GM18519 (cell line): ENCODE data around the gene SLC16A13.
"Not testable (repeated sequence)": the region's sequence is repeated elsewhere in the genome, so short reads cannot be mapped to it uniquely, and the experiment has no call there.

Source experiments
- ATAC-seq: cut with Tn5 transposase; IDR thresholded peaks from one replicate; pipeline ENCODE4 v1.9.1; 2021; ENCODE audit warnings: mild to moderate bottlenecking, moderate library complexity; ENCODE audit not compliant: unreplicated experiment, low FRiP score

The SLC16A13 gene

GRCh38 chr17:7035591-7036368 is at the start of gene SLC16A13:
TSS of gene SLC16A13 (plus strand) at chr17:7036015. CDS start at chr17:7036383, 368 bp downstream.
- peak; percentile 53 for ATAC-seq

DNA sequence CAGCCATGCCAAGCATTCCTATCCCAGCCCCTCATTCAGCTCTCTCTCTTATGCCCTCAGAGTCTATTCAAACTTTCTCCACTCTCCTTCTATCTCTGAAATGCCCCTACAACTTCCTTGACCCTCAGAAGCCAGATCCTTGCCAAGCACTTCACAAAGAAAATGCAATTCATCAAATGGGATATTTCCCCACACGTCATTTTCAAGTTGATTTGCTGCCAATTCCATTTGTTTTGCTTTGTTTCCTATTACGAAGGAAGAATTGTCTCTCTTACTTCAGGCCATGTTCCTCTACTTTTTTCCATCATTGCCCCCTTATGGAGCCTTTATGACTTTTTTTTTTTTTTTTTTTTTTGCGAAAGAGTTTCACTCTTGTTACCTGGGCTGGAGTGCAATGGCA is 49.1 kb upstream of the SLC16A13 start:
- ATAC-seq, result no peak

GRCh38 chr17:6989779-6990178 is 46.0 kb upstream of the SLC16A13 start:
- no peak for ATAC-seq

GRCh38 chr17:6993613-6994056 is 42.2 kb upstream of the SLC16A13 start:
- not testable (repeated sequence) for ATAC-seq

- ATAC-seq, result no peak
These were observed 41.7 kb upstream of the SLC16A13 start for GRCh38 chr17:6994118-6994598.

DNA sequence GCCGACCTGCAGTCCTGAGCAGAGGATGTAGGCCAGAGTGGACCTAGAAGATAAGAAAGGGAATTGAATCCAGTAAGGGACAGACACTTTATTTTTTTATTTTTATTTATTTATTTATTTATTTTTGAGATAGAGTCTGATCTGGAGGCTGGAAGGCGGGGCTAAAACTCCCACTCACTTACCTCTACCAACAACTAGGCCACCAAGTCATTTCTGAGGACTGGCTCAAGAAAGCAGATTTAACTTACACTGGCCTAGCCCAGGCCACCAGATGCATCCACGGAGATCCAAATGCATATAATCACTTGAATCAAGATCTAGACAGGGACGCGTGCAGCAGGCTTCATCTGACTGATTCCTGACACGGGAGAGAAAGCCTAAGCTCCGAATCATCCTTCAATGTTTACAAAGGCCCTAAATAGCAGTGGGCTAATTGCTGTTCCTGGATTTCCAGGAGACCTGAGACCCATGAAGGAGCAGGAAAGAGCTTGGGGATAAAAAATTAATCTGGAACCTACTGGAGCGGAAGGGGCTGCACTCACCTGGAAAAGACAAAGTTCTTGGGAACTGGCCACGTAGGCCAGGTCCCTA is 41.1 kb upstream of the SLC16A13 start:
- no peak for ATAC-seq

DNA sequence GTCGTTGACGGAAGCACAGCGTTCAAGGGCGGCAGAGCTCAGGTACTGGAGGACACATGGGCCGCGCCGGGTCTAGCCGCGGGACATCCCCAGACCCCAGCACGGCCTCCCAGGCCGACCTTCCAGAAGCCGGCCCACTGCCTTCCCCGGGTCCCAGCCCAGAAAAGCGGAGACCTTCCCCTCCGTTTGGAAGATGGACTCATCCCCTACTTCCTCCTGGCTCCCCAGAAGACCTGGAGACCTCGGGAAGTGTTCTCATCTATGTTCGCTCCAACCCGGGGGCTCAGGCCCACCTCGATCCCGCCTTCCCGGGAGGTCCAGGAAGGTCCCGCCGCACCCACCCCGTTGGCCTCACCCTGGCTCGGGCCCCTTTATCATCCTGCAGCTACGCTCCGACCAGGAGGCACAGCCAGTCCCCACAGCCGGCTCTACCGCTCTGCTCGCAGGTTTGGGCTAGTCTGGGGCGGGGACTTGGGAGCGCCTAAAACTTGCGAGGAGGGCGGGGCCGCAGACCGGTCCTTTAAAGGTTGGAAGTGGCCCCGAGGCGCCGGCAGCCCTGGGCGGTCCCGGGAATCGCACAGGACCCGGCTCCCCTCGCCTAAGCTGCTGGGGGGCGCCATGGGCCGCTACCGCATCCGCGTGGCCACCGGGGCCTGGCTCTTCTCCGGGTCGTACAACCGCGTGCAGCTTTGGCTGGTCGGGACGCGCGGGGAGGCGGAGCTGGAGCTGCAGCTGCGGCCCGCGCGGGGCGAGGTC is 40.1 kb upstream of the SLC16A13 start, which contains the start of gene ALOX12:
TSS of gene ALOX12 (plus strand) at position 550 of the 756 bp plus-strand sequence. CDS start at position 619, 69 bp downstream.
- no peak for ATAC-seq

- ATAC-seq, result no peak
These were observed 39.4 kb upstream of the SLC16A13 start for GRCh38 chr17:6996256-6997011.

- ATAC-seq, result no peak
These were observed 38.6 kb upstream of the SLC16A13 start for GRCh38 chr17:6997171-6997570.

DNA sequence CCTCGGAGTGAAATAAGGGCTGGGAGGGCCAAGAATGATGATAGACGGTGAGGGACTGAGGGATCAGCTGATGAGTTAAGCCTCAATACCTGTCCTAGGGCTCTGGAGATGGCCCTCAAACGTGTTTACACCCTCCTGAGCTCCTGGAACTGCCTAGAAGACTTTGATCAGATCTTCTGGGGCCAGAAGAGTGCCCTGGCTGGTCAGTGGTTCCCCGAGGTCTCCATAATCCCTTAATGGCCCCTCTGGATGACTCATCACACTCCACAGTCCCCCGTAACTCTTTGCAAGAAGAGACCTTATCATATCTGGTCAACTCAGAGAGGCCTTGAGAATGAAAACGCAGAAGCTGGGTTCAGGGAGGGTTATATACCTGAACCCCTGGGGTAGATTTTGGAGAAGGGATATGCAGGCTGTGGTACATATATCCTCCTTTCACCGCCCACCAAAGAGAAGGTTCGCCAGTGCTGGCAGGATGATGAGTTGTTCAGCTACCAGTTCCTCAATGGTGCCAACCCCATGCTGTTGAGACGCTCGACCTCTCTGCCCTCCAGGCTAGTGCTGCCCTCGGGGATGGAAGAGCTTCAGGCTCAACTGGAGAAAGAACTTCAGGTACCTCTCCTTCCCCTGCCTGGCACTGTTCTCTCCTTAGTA is 36.8 kb upstream of the SLC16A13 start:
- ATAC-seq, result no peak

DNA sequence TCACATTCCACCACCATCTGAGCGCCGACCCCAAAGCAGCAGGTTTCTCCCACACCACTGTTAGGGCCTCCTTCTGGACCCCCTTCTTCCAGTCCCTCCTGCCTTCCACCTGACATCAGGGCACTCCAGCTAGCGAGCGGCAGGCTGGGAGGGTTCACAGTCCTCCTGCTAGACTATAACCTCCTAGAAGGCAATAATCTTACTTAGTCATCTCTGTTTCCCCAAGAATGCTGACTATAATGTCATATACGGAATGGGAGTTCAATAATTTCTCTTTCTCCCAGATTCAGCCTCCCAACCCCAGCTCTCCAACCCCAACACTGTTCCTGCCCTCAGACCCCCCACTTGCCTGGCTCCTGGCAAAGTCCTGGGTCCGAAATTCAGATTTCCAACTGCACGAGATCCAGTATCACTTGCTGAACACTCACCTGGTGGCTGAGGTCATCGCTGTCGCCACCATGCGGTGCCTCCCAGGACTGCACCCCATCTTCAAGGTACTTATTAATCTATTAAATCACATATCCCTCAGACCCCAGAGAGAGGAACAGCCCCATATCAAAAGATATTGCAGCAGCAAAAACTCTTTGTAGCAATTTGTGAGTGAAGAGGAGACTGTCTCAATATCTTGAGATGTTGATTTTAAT is 34.4 kb upstream of the SLC16A13 start:
- ATAC-seq, result no peak

GRCh38 chr17:7002288-7003047 is 33.3 kb upstream of the SLC16A13 start:
- ATAC-seq, result no peak

GRCh38 chr17:7003745-7004144 is 32.1 kb upstream of the SLC16A13 start:
- ATAC-seq, result no peak

DNA sequence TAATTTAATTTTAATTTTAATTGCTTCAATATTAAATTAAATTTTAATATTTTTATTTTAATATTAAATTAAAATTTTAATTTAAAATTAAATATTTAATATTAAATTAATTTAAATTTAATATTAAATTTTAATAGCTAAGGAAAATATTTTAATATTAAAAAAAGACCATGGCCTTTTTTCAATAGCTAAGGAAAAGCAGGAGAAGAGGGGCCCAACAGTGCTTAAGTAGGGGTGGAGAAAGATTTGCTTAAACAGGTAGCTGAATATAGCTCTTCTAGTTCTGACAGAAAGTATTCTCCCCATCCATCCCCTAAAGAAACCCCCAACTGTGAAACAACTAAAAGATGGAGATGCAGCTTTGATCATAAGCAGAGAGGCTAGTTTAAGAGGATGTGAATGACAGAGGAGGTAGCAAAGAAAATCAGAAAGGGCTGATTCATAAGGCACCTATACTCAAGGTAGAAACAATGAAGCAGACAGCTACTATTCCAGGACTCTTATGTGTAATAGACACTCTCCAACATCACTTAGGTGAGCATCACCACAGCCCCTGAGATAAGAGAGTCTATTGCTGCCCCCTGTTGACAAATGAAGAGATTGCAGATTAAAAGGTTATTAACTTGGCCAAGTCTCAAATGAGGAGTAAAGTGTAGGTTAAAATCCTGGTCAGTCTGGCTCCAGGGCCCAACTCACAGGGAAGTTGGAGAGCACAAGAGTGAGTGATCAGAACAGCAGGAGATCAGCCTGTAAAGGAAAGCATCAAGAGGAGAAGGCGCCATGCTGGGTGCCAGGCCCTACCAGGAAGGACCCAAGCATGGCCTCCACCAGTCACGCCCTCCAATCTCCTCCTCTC is 31.2 kb upstream of the SLC16A13 start:
- ATAC-seq, result no peak

DNA sequence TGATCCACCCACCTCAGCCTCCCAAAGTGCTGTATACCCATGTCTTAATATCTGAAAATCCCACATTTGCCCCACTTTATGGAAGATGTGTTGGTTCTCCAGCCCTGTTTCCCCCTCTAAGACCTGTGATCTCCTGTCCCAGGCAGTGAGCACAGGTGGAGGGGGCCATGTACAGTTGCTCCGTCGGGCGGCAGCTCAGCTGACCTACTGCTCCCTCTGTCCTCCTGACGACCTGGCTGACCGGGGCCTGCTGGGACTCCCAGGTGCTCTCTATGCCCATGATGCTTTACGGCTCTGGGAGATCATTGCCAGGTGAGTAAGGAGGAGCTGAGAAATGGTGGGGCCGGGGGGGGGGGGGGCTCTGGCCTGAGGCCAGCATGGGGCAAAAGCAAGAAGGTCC is 30.1 kb upstream of the SLC16A13 start:
- no peak for ATAC-seq

DNA sequence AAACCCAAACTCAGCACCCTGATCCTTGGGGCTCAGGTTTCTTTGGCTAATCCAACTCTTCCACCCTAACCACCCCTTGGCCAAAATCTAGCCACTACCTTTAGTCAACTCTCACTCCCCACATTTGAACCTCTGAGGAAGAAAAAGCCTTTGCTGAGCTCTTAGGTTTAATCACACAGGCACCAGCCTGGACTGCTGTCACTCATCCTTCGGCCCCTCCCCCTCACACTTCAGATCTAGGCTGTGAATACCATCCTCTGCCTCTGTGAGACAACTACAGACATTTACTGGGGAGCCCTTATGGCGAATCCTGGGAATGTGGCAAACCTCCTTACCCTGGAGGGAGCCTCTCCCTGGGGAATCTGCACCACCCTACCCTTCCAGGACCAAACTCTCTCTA is 28.7 kb upstream of the SLC16A13 start:
- no peak for ATAC-seq

DNA sequence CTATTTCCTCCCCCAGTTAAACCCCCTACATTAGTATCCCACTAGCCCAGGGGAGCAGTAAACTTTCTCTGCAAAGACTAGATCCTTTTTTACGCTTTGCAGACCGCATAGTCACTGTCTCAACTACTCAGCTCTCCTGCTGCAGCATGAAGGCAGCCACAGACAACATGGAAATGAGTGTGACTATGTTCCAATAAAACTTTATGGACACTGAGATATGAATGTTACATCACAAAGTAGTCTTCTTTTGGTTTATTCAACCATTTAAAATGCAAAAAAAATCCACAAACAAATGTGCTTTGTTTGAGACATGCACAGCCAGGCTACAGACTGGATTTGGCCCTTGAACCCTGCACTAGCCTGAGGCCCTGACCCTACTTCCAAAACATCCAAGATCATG is 25.3 kb upstream of the SLC16A13 start:
- ATAC-seq, result no peak

- ATAC-seq, result no peak
These were observed 24.4 kb upstream of the SLC16A13 start for GRCh38 chr17:7011415-7011814.
